Measurements from ENCODE around the gene FBN3.
"Not testable (repeated sequence)": the region's sequence is repeated elsewhere in the genome, so short reads cannot be mapped to it uniquely, and the experiment has no call there.

The FBN3 gene

GRCh38 chr19:8034178-8034525, 115.2 kb downstream of the FBN3 start:
- DNase-seq (ENCODE audit: low spot score), result no peak
- no peak overlapping the region for H3K27ac ChIP-seq
- CTCF ChIA-PET, result no interaction called here
- no peak for TF ChIP-seq CTCF (conservative IDR thresholded peaks at IDR 0.05; ENCODE audit: low read depth)
- POLR2A ChIA-PET (ENCODE audit: low non-redundant PET), result no interaction called here

GRCh38 chr19:8033287-8034177, 115.9 kb downstream of the FBN3 start:
- POLR2A ChIA-PET (ENCODE audit: low non-redundant PET); CTCF ChIA-PET: not testable (repeated sequence)

GRCh38 chr19:8030960-8031359, 118.4 kb downstream of the FBN3 start:
- POLR2A ChIA-PET (ENCODE audit: low non-redundant PET), result no interaction called here
- TF ChIP-seq CTCF (conservative IDR thresholded peaks at IDR 0.05; ENCODE audit: low read depth), result no peak
- no peak overlapping the region for H3K27ac ChIP-seq
- DNase-seq (ENCODE audit: low spot score), result no peak
- CTCF ChIA-PET, result interaction anchor here (0.6 kb wide), 1 partner anchor 223 kb away, joined by 4 read pairs; no protein-coding TSS in a partner anchor

More at GRCh38 chr19:8033287-8034177, 115.9 kb downstream of the FBN3 start:
- H3K27ac ChIP-seq; DNase-seq (ENCODE audit: low spot score): not testable (repeated sequence)

DNA sequence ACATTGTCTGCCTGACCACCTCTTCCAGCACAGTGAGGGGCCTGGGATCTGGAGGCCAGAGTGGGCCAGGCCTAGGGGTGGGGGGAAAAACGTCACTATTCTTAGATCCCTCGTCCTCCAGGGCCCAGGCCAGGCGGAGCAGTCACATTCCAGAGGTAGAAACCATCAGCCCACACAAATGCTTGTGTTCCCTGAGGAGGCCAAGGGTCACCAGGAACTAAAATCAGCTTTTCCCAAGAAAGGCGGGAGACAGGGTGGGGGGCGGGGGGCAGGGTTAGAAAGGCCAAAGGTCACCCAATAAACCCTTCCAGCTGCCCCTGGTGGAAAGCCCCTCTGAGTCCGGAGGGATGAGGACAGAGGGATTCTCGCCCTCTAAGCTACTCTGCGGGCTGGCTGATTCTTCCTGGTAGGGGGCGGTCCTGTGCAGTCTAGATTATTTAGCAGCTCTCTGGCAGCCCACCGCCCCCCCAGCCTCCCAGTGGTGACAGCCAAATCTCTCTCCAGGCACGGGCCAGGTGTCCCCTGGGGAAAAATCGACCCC, 120.4 kb downstream of the FBN3 start:
- no peak for TF ChIP-seq CTCF (conservative IDR thresholded peaks at IDR 0.05; ENCODE audit: low read depth)
- no peak for DNase-seq (ENCODE audit: low spot score)
- CTCF ChIA-PET, result interaction anchor here (0.6 kb wide), 1 partner anchor 137 kb away, joined by 4 read pairs; no protein-coding TSS in a partner anchor
- POLR2A ChIA-PET (ENCODE audit: low non-redundant PET), result no interaction called here
- no peak overlapping the region for H3K27ac ChIP-seq

DNA sequence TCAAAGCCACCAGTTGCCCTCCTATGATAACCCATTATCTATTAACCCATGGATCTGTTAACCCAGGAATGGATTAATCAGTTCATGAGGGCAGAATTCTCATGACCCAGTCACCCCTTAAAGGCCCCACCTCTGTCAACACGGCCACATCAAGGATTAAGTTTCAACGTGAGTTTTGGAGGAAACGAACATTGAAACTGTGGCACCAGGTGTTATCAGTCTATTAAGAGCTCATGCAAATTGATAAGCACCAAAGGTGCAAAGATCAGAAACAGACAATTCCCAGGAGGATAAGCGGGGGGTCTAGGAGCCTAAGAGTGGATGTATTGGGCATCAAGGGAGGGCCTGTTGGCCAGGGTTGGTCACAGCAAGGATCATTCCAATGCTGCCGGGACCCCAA, 124.1 kb downstream of the FBN3 start:
- ChIA-PET POLR2A (ENCODE audit: low non-redundant PET) (no interaction called here), CTCF (interaction anchor here (0.7 kb wide), 1 partner anchor 1354 kb away, joined by 3 read pairs; no protein-coding TSS in a partner anchor)
- no peak for DNase-seq (ENCODE audit: low spot score)
- TF ChIP-seq CTCF (conservative IDR thresholded peaks at IDR 0.05; ENCODE audit: low read depth), result no peak
- H3K27ac ChIP-seq, result no peak overlapping the region

DNA sequence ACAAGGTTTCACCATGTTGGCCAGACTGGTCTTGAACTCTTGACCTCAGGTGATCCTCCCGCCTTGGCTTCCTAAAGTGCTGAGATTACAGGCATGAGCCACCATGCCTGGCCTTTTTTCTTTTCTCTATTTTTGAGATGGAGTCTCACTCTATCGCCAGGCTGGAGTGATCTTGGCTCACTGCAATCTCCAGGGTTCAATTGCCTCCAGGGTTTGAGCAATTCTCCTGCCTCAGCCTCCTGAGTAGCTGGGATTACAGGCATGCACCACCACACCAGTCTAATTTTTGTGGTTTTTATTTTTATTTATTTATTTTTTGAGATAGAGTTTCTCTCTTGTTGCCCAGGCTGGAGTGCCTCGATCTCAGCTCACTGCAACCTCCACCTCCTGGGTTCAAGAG, 125.1 kb downstream of the FBN3 start:
- DNase-seq (ENCODE audit: low spot score); POLR2A ChIA-PET (ENCODE audit: low non-redundant PET); CTCF ChIA-PET: not testable (repeated sequence)

GRCh38 chr19:8023371-8023770, 126.0 kb downstream of the FBN3 start:
- ChIA-PET POLR2A (ENCODE audit: low non-redundant PET) (no interaction called here), CTCF (no interaction called here)
- no peak overlapping the region for H3K27ac ChIP-seq
- TF ChIP-seq CTCF (conservative IDR thresholded peaks at IDR 0.05; ENCODE audit: low read depth), result no peak
- DNase-seq (ENCODE audit: low spot score), result no peak

More for the DNA sequence above, 125.1 kb downstream of the FBN3 start:
- H3K27ac ChIP-seq, result not testable (repeated sequence)
